ENCODE data around the gene GBE1. TPM values are rescaled to one million over a fixed set of nuclear protein-coding genes. Genes with fewer than 3 reads are reported as not detected.
A peak's percentile ranks its signal among the peaks of the same experiment; 100 is the strongest.

GBE1 gene
- total RNA-seq, 1 experiment from 2014 or later = 35.4 TPM

DNA sequence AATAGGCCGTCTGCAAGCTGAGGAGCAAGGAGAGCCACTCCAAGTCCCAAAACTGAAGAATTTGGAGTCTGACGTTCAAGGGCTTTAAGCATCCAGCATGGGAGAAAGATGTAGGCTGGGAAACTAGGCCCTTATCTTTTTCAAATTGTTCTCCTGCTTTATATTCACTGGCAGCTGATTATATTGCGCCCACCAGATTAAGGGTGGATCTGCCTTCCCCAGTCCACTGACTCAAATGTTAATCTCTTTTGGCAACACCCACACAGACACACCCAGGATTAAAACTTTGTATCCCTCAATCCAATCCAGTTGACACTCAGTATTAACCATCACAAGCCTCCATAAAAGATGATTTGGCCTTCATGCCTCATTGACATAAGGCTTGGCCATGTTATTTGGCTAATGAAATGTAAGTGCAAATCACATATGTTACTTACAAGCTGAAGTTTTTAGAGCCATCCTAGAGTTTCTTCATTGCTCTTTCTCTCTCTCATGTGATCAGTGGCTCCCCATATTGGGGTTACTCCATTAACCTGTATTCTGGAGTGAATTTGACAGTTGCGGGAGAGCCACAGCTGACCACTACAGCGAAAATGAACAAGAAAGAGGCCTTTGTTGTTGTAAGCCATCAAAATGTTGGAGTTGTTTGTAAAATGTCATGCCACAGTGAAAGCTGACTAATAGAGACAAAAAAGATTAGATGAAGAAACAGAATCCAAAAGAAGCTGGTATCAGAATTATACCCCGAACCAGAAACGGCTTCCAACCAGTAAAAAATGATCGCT, 61.7 kb downstream of the GBE1 start:
- peak in 1 of 2 experiments; percentile 6 for DNase-seq
- Histone ChIP-seq H3K9me3 (replicated peaks) (no peaks in the 10 kb centered on the region), H3K27ac (no peak overlapping the region), H3K4me3 (no peak overlapping the region), H3K36me3 (no peaks in the 10 kb centered on the region), H3K4me1 (no peaks in the 10 kb centered on the region), H3K27me3 (no peaks in the 10 kb centered on the region)

DNA sequence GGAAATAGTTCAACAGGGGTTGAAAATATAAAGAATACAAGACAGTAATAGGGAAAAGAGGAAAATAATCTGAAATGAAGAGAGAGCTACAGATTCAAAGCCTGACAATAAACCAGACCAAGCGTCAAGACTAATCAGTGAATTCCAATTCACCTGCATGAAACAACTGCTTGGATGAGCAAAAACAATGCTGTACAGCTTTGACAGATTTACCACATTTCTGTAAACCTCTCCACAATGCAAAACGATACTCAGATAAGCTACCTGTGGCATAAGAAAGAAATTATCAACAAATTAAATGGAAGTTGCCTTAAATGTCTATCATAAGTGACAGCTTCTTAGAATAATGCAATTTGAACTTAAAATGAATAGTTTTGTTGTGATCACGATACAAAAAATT, 65.4 kb downstream of the GBE1 start:
- Histone ChIP-seq H3K27me3 (no peaks in the 10 kb centered on the region), H3K36me3 (no peaks in the 10 kb centered on the region), H3K4me1 (no peaks in the 10 kb centered on the region), H3K27ac (no peak overlapping the region), H3K9me3 (replicated peaks) (no peaks in the 10 kb centered on the region), H3K4me3 (no peak overlapping the region)
- DNase-seq = no peak

DNA sequence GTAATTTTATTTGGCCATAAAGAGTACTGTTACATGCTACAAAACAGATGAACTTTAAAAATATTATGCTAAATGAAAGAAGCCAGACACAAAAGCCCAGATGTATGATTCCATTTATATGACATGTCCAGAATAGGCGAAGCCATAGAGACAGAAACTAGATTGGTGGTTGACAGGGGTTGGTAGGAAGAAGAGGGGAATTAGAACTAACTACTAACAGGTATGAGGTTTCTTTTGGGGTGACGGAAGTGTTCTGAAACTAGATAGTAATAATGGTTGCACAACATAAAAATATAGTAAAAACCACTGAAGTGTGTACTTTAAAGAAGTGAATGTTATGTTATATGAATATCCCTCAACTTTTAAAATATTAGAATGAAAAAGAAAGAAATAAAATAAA, 66.1 kb downstream of the GBE1 start:
- H3K36me3 ChIP-seq = no peaks in the 10 kb centered on the region
- H3K27me3 ChIP-seq = no peaks in the 10 kb centered on the region
- no peak for DNase-seq
- no peak overlapping the region for H3K4me3 ChIP-seq
- H3K9me3 ChIP-seq (replicated peaks) = no peaks in the 10 kb centered on the region
- H3K4me1 ChIP-seq = no peaks in the 10 kb centered on the region
- no peak overlapping the region for H3K27ac ChIP-seq

- Histone ChIP-seq H3K4me1 (no peaks in the 10 kb centered on the region), H3K27me3 (no peaks in the 10 kb centered on the region), H3K27ac (no peak overlapping the region), H3K36me3 (no peaks in the 10 kb centered on the region), H3K4me3 (no peak overlapping the region), H3K9me3 (replicated peaks) (no peaks in the 10 kb centered on the region)
- DNase-seq = no peak
Measured at GRCh38 chr3:81694662-81695061, 66.8 kb downstream of the GBE1 start.

DNA sequence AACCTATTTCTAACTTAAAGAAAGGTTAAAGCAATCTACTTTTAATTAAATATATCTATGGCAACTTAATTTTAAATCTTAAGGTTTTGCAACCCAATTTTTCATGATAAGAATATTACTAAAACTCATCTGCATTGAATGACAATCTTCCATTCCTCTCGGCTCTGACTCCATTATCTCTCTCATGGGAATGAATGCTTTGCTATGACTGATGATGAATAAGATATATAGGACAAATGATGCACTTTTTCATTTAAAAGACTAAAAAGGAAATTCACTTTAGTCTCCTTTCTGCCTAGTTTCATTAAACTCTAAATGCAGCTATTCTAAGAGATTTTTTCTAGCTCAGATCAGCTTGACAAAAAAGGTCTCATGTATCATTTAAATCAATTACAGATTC, 68.7 kb downstream of the GBE1 start:
- no peaks in the 10 kb centered on the region for H3K4me1 ChIP-seq
- no peaks in the 10 kb centered on the region for H3K9me3 ChIP-seq (replicated peaks)
- no peak overlapping the region for H3K4me3 ChIP-seq
- no peak for DNase-seq
- no peak overlapping the region for H3K27ac ChIP-seq
- H3K36me3 ChIP-seq = no peaks in the 10 kb centered on the region
- H3K27me3 ChIP-seq = no peaks in the 10 kb centered on the region

GRCh38 chr3:81689617-81690016, 71.8 kb downstream of the GBE1 start:
- Histone ChIP-seq H3K4me3 (no peak overlapping the region), H3K4me1 (no peaks in the 10 kb centered on the region), H3K9me3 (replicated peaks) (no peaks in the 10 kb centered on the region), H3K36me3 (no peaks in the 10 kb centered on the region), H3K27ac (no peak overlapping the region), H3K27me3 (no peaks in the 10 kb centered on the region)
- DNase-seq = no peak

- Histone ChIP-seq H3K27ac (no peak overlapping the region), H3K36me3 (no peaks in the 10 kb centered on the region)
- no peak for DNase-seq
Measured at GRCh38 chr3:81684751-81685395, 76.6 kb downstream of the GBE1 start.

GRCh38 chr3:81676706-81677456, 84.6 kb downstream of the GBE1 start:
- H3K4me1 ChIP-seq = no peaks in the 10 kb centered on the region
- DNase-seq = no peak

More at GRCh38 chr3:81684751-81685395, 76.6 kb downstream of the GBE1 start:
- H3K4me3 ChIP-seq = no peak overlapping the region
- no peaks in the 10 kb centered on the region for H3K9me3 ChIP-seq (replicated peaks)
- H3K4me1 ChIP-seq = no peaks in the 10 kb centered on the region
- no peaks in the 10 kb centered on the region for H3K27me3 ChIP-seq

GRCh38 chr3:81674690-81675089, 86.8 kb downstream of the GBE1 start:
- Histone ChIP-seq H3K36me3 (no peaks in the 10 kb centered on the region), H3K27ac (no peak overlapping the region), H3K9me3 (replicated peaks) (no peaks in the 10 kb centered on the region), H3K4me3 (no peak overlapping the region), H3K4me1 (no peaks in the 10 kb centered on the region), H3K27me3 (no peaks in the 10 kb centered on the region)
- no peak for DNase-seq

More at GRCh38 chr3:81676706-81677456, 84.6 kb downstream of the GBE1 start:
- Histone ChIP-seq H3K27ac (no peak overlapping the region), H3K4me3 (no peak overlapping the region), H3K27me3 (no peaks in the 10 kb centered on the region), H3K36me3 (no peaks in the 10 kb centered on the region), H3K9me3 (replicated peaks) (no peaks in the 10 kb centered on the region)

GRCh38 chr3:81668283-81668682, 93.2 kb downstream of the GBE1 start:
- no peaks in the 10 kb centered on the region for H3K9me3 ChIP-seq (replicated peaks)
- H3K4me3 ChIP-seq = no peak overlapping the region

DNA sequence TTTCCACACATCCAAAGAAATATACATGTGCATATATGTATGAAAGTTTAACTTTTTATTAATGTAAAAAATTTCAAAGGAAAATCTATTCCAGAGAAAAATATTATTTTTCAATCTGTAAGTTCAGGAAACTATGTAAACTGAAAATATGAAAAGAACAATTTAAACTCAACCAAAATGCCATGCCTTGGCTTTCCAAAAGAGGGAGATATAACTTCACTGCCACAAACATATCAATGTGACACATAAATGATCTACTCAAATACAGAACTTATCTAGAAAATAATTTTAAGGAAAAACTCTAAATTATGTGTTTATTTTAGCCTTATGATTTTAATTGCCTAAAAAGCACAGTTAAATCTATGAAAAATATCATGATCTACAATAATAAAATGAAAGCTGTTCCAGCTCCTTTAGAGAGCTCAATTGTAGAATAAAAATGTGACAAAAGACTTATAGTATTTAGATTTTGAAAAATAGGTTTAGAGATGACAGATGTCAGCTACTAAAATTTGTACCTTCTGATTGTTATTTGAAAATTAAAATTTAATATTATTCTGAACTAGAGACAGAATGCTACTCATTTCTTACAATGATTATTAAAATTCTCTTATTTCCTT, 94.8 kb downstream of the GBE1 start:
- Histone ChIP-seq H3K27me3 (no peaks in the 10 kb centered on the region), H3K27ac (no peak overlapping the region), H3K4me3 (no peak overlapping the region), H3K36me3 (no peaks in the 10 kb centered on the region), H3K4me1 (no peaks in the 10 kb centered on the region), H3K9me3 (replicated peaks) (no peaks in the 10 kb centered on the region)
- DNase-seq = peak in 1 of 2 experiments; percentile 16

More at GRCh38 chr3:81668283-81668682, 93.2 kb downstream of the GBE1 start:
- no peaks in the 10 kb centered on the region for H3K36me3 ChIP-seq
- H3K27ac ChIP-seq = no peak overlapping the region
- no peaks in the 10 kb centered on the region for H3K4me1 ChIP-seq
- DNase-seq = no peak
- H3K27me3 ChIP-seq = no peaks in the 10 kb centered on the region

DNA sequence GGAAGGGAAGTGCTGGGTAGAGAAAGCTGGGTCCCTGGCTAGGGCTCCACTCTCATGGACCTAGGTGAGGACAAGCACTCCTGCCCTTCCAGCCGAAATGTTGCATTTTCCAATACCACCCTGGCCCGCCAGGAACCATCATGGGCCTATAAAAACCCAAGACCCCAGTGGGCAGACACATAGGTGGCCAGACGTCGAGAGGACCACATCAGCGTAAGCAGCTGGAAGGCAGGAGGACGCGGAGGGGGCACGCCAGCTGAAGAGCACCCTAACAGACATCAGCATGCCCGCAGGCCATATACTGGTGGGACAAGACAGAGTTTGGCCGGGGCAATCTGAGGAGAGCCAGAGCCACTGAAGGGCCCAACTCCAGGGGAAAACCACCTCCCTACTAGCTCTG, 98.3 kb downstream of the GBE1 start:
- no peak for DNase-seq
- no peaks in the 10 kb centered on the region for H3K9me3 ChIP-seq (replicated peaks)
- H3K4me1 ChIP-seq = no peaks in the 10 kb centered on the region
- no peak overlapping the region for H3K4me3 ChIP-seq
- H3K27me3 ChIP-seq = no peaks in the 10 kb centered on the region
- no peaks in the 10 kb centered on the region for H3K36me3 ChIP-seq
- no peak overlapping the region for H3K27ac ChIP-seq

DNA sequence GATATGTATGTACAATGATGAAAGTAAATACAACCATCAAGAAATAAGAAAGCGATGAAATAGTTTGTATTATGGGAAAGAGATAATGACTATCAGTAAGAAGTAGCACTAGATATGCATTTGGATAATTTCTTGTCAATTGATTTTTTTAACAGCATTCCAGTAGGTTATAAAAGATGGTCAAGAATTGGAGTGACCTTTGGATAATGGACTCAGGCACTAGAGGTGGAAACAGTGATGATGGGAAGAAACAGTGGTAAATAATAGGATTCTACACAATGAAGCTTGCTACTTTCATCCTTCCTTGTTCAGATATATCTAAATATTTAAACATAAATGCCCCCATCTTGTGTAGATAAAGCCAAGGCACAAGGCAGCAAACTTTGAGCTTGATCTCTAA, 101.4 kb downstream of the GBE1 start:
- H3K36me3 ChIP-seq = no peaks in the 10 kb centered on the region
- no peak for DNase-seq
- H3K4me1 ChIP-seq = no peaks in the 10 kb centered on the region
- no peaks in the 10 kb centered on the region for H3K27me3 ChIP-seq
- no peak overlapping the region for H3K4me3 ChIP-seq
- H3K27ac ChIP-seq = no peak overlapping the region
- no peaks in the 10 kb centered on the region for H3K9me3 ChIP-seq (replicated peaks)

DNA sequence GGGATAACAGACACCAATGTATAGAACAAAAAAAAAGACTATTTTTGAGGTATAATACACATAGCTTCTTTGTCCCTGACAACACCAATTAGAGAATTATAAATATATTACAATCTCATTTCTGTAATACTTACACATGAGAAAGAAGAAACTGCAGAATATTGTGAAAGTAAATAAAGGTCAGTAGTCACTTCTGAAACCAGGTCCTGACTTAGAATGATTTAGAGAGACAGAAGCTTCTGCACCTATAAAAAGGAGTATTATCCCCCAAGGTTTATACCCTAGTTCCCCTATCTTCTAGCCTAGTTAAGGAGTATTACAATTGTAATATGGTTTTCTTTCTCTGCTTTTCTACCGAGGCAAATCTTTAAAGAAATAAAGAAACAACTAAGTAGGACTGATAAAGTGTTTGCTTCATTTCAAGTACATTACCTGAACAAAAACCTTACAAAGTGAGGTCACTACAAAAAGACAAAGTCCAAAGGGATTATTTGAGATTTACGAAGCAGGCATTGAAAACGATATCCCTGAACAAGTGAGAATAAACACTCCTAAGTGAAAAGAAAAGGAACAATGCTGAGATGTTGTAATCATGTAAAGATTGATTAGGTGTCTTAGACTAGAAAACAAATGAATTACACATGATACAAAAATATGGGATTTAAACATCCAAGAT, 103.0 kb downstream of the GBE1 start:
- no peak overlapping the region for H3K27ac ChIP-seq
- no peak overlapping the region for H3K4me3 ChIP-seq
- no peaks in the 10 kb centered on the region for H3K9me3 ChIP-seq (replicated peaks)
- no peaks in the 10 kb centered on the region for H3K27me3 ChIP-seq
- no peaks in the 10 kb centered on the region for H3K4me1 ChIP-seq
- H3K36me3 ChIP-seq = no peaks in the 10 kb centered on the region
- DNase-seq = no peak

Data from SJCRH30 (cell line).